ENCODE data around the gene INHBA. TPM values are rescaled to one million over a fixed set of nuclear protein-coding genes. Genes with fewer than 3 reads are reported as not detected.

INHBA gene
- total and polyA plus RNA-seq, 7 donors: 0.05 to 0.49 (median 0.15) TPM

DNA sequence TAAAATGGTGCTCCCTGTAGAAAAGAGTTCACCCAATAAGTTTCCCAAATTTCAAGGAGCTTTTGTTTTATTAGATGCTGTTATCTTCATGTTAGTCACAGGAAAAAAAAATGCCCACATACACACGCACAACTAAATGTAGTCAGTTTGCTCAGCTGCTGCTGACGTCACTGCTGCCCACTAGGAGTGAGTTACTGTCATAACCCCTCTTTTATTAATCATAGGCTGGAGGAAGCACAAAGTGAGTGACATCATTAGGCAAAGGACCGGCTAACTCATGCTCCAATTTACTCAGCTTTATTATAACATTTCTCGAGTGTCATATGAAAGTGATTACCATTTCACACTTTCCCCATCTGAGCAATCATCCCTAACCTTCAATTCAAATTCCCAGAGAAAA, 6.7 kb upstream of the INHBA start:
- Histone ChIP-seq H3K27me3 (ENCODE audit: insufficient read depth in 3 of 3, low read length in 2 of 3) (peaks cover 0 to 19% (median 0%) of the 10 kb centered on the region in 3 donors), H3K4me3 (no peak overlapping the region), H3K36me3 (ENCODE audit: insufficient read depth in 1 of 2, low read depth in 1 of 2) (no peaks in the 10 kb centered on the region), H3K9me3 (no peaks in the 10 kb centered on the region), H3K27ac (no peak overlapping the region), H3K4me1 (peaks cover 8% of the 10 kb centered on the region)
- 33 to 41% (median 34%) methylated on average over 4 of the region's 4 CpGs for WGBS, 3 donors
- DNase-seq (no peak), ATAC-seq (no peak)
- intact Hi-C loops (cut with DNase I): no loop called here
- no peak for TF ChIP-seq CTCF (IDR thresholded peaks at IDR 0.05)

- ATAC-seq: no peak
- no peaks in the 10 kb centered on the region for H3K36me3 ChIP-seq (ENCODE audit: insufficient read depth in 1 of 2, low read depth in 1 of 2)
- intact Hi-C loops (cut with DNase I): no loop called here
Observed at GRCh38 chr7:41708581-41709358, 5.9 kb upstream of the INHBA start.

GRCh38 chr7:41706228-41706930, 3.5 kb upstream of the INHBA start:
- WGBS, 3 donors: 74 to 79% (median 77%) methylated on average over 18 of the region's 18 CpGs
- TF ChIP-seq CTCF (IDR thresholded peaks at IDR 0.05): no peak
- Histone ChIP-seq H3K4me3 (peak overlapping the region; percentile 67), H3K27me3 (ENCODE audit: insufficient read depth in 3 of 3, low read length in 2 of 3) (peaks cover 0 to 26% (median 1%) of the 10 kb centered on the region in 3 donors), H3K27ac (peak overlapping the region; percentile 20), H3K4me1 (peaks cover 8% of the 10 kb centered on the region), H3K9me3 (no peaks in the 10 kb centered on the region), H3K36me3 (ENCODE audit: insufficient read depth in 1 of 2, low read depth in 1 of 2) (no peaks in the 10 kb centered on the region)
- DNase-seq (no peak), ATAC-seq (no peak)
- intact Hi-C loops (cut with DNase I): no loop called here

More at GRCh38 chr7:41708581-41709358, 5.9 kb upstream of the INHBA start:
- 72 to 88% (median 78%) methylated on average over 8 of the region's 8 CpGs for WGBS, 3 donors
- H3K4me3 ChIP-seq: no peak overlapping the region
- H3K4me1 ChIP-seq: peaks cover 8% of the 10 kb centered on the region
- peaks cover 0 to 19% (median 0%) of the 10 kb centered on the region in 3 donors for H3K27me3 ChIP-seq (ENCODE audit: insufficient read depth in 3 of 3, low read length in 2 of 3)
- H3K9me3 ChIP-seq: no peaks in the 10 kb centered on the region
- no peak overlapping the region for H3K27ac ChIP-seq
- no peak for TF ChIP-seq CTCF (IDR thresholded peaks at IDR 0.05)
- no peak for DNase-seq

- DNase-seq: peak; percentile 76 to 83
- TF ChIP-seq CTCF (IDR thresholded peaks at IDR 0.05): peak; percentile 40
- ATAC-seq: peak; percentile 75 to 82 (median 78)
- Histone ChIP-seq H3K9me3 (no peaks in the 10 kb centered on the region), H3K27me3 (ENCODE audit: insufficient read depth in 3 of 3, low read length in 2 of 3) (peaks cover 0 to 26% (median 3%) of the 10 kb centered on the region in 3 donors), H3K27ac (peak overlapping the region; percentile 23), H3K4me3 (peak overlapping the region; percentile 67), H3K36me3 (ENCODE audit: insufficient read depth in 1 of 2, low read depth in 1 of 2) (no peaks in the 10 kb centered on the region), H3K4me1 (peaks cover 8% of the 10 kb centered on the region)
- 2% methylated on average over 42 of the region's 42 CpGs for WGBS, 3 donors
- intact Hi-C loops (cut with DNase I): no loop called here
Observed at GRCh38 chr7:41705109-41705901, 2.4 kb upstream of the INHBA start.

All from psoas muscle (tissue), 8 donors.